Neural progenitor cell (in vitro differentiated cells): ENCODE results near the gene PTPRU. TPM values are rescaled to one million over a fixed set of nuclear protein-coding genes. Genes with fewer than 3 reads are reported as not detected.
A peak's percentile ranks its signal among the peaks of the same experiment; 100 is the strongest.

ENCODE experiments used
- DNase-seq: peaks from one replicate; pipeline ENCODE4 v3.0.0-alpha.2; 2016; ENCODE audit warnings: low spot score
- H2AFZ ChIP-seq: fragments of 200-600 bp; sonication (generic); replicated peaks from 2 replicates; pipeline ENCODE4 v1.6.1; 2016; ENCODE audit warnings: antibody characterized with exemption
- H3F3A ChIP-seq: fragments of 200-600 bp; sonication (generic); 2 replicates; pipeline ENCODE4 v1.6.1; 2016; ENCODE audit warnings: antibody characterized with exemption, low read depth
- H3K27ac ChIP-seq: fragments of 200-600 bp; sonication (generic); 2 replicates; pipeline ENCODE4 v1.5.1; 2016; ENCODE audit warnings: mild to moderate bottlenecking
- H3K27me3 ChIP-seq: fragments of 200-600 bp; sonication (generic); 2 replicates; pipeline ENCODE4 v1.6.1; 2016; ENCODE audit warnings: mild to moderate bottlenecking, moderate library complexity
- H3K36me3 ChIP-seq: fragments of 200-600 bp; sonication (generic); 2 replicates; pipeline ENCODE4 v1.5.1; 2016
- H3K4me1 ChIP-seq: fragments of 200-600 bp; sonication (generic); 2 replicates; pipeline ENCODE4 v1.6.1; 2016; ENCODE audit warnings: mixed run types
- H3K4me2 ChIP-seq: fragments of 200-600 bp; sonication (generic); 2 replicates; pipeline ENCODE4 v1.6.1; 2016
- H3K4me3 ChIP-seq: fragments of 200-600 bp; sonication (generic); 2 replicates; pipeline ENCODE4 v1.5.1; 2016
- H3K79me2 ChIP-seq: fragments of 200-600 bp; sonication (generic); 2 replicates; pipeline ENCODE4 v1.6.1; 2016; ENCODE audit warnings: low read depth
- H3K9ac ChIP-seq: fragments of 200-600 bp; sonication (generic); 2 replicates; pipeline ENCODE4 v1.6.1; 2016
- H3K9me3 ChIP-seq: fragments of 200-600 bp; sonication (generic); 2 replicates; pipeline ENCODE4 v1.5.1; 2016; ENCODE audit warnings: low read depth
- H4K20me1 ChIP-seq: fragments of 200-600 bp; sonication (generic); 2 replicates; pipeline ENCODE4 v1.6.1; 2016; ENCODE audit warnings: low read depth
- H3K27ac Mint-ChIP-seq: 3 replicates; pipeline ENCODE4 v1.8.0; 2021; ENCODE audit warnings: mixed read lengths
- H3K27me3 Mint-ChIP-seq: 2 replicates; pipeline ENCODE4 v1.8.0; 2022; ENCODE audit warnings: low read depth, mild to moderate bottlenecking, inconsistent platforms, moderate library complexity, mixed read lengths; ENCODE audit not compliant: insufficient read depth
- H3K36me3 Mint-ChIP-seq: 3 replicates; pipeline ENCODE4 v1.8.0; 2021; ENCODE audit warnings: mixed read lengths
- H3K4me1 Mint-ChIP-seq: 3 replicates; pipeline ENCODE4 v1.8.0; 2021; ENCODE audit warnings: mixed read lengths
- H3K4me3 Mint-ChIP-seq: 3 replicates; pipeline ENCODE4 v1.8.0; 2021; ENCODE audit warnings: mild to moderate bottlenecking, moderate library complexity, mixed read lengths
- H3K9me3 Mint-ChIP-seq: 3 replicates; pipeline ENCODE4 v1.8.0; 2020; ENCODE audit warnings: mixed read lengths
- EZH2 ChIP-seq: fragments of 200-600 bp; sonication (generic); IDR thresholded peaks from 2 replicates; pipeline ENCODE4 v1.6.1; 2017; ENCODE audit warnings: antibody characterized with exemption, mild to moderate bottlenecking, moderate library complexity
- EZH2phosphoT487 ChIP-seq: fragments of 200-600 bp; sonication (generic); IDR thresholded peaks from 2 replicates; pipeline ENCODE4 v1.6.1; 2017; ENCODE audit warnings: antibody characterized with exemption
- total RNA-seq: library from RNA; depleted of rRNA; stranded (reverse); fragments of >200 nt; gene quantifications from 2 replicates; pipeline ENCODE4 v1.2.3, GENCODE V29; 2015; ENCODE audit warnings: low replicate concordance
- TF ChIP-seq, protein P1 (sequence below): fragments of 200-600 bp; sonication (generic); IDR thresholded peaks from 2 replicates; pipeline ENCODE4 v1.5.1; 2017; ENCODE audit warnings: antibody characterized with exemption, mild to moderate bottlenecking

PTPRU gene
- total RNA-seq, 1 donor from 2014 or later, result 29.5 TPM

DNA sequence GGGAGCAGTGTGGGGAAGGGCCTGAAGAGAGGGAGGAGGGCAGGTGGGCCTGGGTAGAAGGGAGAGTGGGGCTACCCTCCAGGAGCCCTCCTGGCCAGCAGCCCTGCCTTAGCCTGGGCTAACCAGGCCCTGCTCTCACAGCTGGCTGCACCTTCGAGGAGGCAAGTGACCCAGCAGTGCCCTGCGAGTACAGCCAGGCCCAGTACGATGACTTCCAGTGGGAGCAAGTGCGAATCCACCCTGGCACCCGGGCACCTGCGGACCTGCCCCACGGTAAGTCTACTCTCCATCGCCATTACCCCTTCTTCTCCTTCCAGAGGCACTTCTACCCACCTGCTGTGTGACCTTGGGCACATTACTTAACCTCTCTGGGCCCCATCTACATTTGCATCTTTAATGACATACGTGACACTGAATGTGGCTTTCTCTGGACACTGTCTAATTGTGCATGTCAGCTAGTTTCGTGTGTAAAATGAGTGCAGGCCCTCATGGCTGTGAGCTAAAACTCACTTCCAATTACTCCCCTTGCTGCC, 18.9 kb downstream of the PTPRU start:
- peaks cover 56% of the 10 kb centered on the region for H3K4me1 Mint-ChIP-seq

DNA sequence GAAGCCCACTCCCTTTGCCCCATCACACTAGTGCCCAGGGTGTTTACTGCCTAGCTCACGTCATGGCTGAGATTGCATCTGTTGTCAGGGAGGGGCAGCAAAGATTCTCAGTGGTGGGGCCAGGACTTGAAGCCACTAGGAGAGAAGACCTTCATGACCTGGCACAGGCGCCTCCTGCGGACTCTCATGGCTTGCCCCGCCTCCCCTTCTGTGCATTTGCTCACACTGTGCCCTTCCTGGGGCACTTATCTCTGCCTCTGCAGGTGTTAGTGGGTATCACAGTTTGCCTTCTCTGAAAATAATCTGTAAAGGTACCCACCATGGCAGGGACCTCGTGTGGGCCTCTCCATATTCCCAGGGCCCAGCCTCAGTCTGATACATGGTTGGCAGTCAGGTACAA, 20.1 kb downstream of the PTPRU start:
- peak overlapping the region; percentile 45 for H3K4me2 ChIP-seq
- peaks cover 26% of the 10 kb centered on the region for H3F3A ChIP-seq
- peaks cover 38% of the 10 kb centered on the region for H3K27me3 ChIP-seq
- H3K36me3 ChIP-seq, result no peaks in the 10 kb centered on the region
- H3K27ac ChIP-seq, result no peak overlapping the region
- H3K9ac ChIP-seq, result no peak overlapping the region
- Mint-ChIP-seq H3K9me3 (no peaks in the 10 kb centered on the region), H3K27me3 (peaks cover 15% of the 10 kb centered on the region), H3K27ac (peak overlapping the region; percentile 30), H3K4me3 (no peak overlapping the region), H3K4me1 (peaks cover 46% of the 10 kb centered on the region), H3K36me3 (no peaks in the 10 kb centered on the region)
- H3K4me1 ChIP-seq, result peaks cover 31% of the 10 kb centered on the region
- no peaks in the 10 kb centered on the region for H4K20me1 ChIP-seq
- no peaks in the 10 kb centered on the region for H3K9me3 ChIP-seq
- TF ChIP-seq, protein P1, sequence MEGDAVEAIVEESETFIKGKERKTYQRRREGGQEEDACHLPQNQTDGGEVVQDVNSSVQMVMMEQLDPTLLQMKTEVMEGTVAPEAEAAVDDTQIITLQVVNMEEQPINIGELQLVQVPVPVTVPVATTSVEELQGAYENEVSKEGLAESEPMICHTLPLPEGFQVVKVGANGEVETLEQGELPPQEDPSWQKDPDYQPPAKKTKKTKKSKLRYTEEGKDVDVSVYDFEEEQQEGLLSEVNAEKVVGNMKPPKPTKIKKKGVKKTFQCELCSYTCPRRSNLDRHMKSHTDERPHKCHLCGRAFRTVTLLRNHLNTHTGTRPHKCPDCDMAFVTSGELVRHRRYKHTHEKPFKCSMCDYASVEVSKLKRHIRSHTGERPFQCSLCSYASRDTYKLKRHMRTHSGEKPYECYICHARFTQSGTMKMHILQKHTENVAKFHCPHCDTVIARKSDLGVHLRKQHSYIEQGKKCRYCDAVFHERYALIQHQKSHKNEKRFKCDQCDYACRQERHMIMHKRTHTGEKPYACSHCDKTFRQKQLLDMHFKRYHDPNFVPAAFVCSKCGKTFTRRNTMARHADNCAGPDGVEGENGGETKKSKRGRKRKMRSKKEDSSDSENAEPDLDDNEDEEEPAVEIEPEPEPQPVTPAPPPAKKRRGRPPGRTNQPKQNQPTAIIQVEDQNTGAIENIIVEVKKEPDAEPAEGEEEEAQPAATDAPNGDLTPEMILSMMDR, result peak; percentile 25
- TF ChIP-seq EZH2phosphoT487 (no peak), EZH2 (no peak)
- no peak overlapping the region for H3K4me3 ChIP-seq
- peak; percentile 30 for DNase-seq
- H3K79me2 ChIP-seq, result peaks cover under 1% of the 10 kb centered on the region
- no peak overlapping the region for H2AFZ ChIP-seq

More for the DNA sequence above, 18.9 kb downstream of the PTPRU start:
- Histone ChIP-seq H3F3A (peaks cover 26% of the 10 kb centered on the region), H3K4me3 (no peak overlapping the region), H4K20me1 (peaks cover 6% of the 10 kb centered on the region), H3K4me1 (peaks cover 39% of the 10 kb centered on the region), H2AFZ (no peak overlapping the region), H3K27ac (no peak overlapping the region), H3K79me2 (peaks cover 11% of the 10 kb centered on the region), H3K36me3 (no peaks in the 10 kb centered on the region), H3K4me2 (no peak overlapping the region), H3K9ac (no peak overlapping the region), H3K9me3 (no peaks in the 10 kb centered on the region), H3K27me3 (peaks cover 27% of the 10 kb centered on the region)
- no peak overlapping the region for H3K4me3 Mint-ChIP-seq
- peaks cover 17% of the 10 kb centered on the region for H3K27me3 Mint-ChIP-seq
- TF ChIP-seq EZH2phosphoT487, result no peak
- TF ChIP-seq, protein P1, result no peak
- H3K27ac Mint-ChIP-seq, result no peak overlapping the region
- DNase-seq, result no peak
- H3K9me3 Mint-ChIP-seq, result no peaks in the 10 kb centered on the region
- H3K36me3 Mint-ChIP-seq, result no peaks in the 10 kb centered on the region

DNA sequence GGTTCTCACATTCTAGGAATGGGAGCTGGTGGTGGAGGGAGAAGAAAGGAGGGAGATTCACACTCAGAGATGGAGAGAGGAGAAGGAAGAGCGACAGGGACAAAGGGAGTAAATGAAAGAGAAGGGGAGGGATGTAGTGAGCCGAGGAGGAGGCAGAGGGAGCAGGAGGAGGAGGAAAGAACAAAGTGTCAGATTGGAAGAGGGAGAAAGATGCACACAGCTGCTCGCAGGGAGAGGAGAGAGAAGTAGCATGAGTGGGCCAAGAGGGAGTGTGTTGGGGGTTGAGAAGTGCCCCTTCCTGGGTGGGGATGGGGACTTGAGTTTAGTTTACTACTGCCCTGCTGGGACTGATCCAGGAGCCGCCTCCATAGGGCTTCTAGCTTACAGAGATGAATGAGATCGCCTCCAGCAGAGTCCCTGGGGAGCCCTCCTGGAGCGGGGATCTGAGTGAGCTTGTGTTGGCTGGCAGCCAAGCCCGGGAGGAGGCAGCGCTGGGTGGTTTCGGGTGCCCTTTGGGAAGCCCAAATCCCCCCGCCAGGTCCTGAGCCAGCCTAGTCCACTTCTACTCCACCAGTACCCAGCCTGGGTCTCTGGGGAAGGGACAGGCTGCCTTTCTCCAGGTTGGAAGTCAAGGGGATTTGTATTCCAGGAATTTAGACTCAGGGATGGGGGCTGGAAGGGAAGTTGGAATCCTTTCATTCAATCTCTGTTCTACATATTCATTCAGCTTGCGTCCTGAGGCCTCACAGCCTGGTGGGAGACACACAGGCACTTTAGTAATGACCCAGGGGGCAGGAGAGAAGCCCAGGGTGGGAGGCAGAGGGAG, 20.9 kb downstream of the PTPRU start:
- Mint-ChIP-seq H3K27ac (peak overlapping the region; percentile 30), H3K4me3 (peak overlapping the region; percentile 16), H3K4me1 (peaks cover 43% of the 10 kb centered on the region), H3K9me3 (no peaks in the 10 kb centered on the region), H3K36me3 (no peaks in the 10 kb centered on the region), H3K27me3 (peaks cover 15% of the 10 kb centered on the region)
- H2AFZ ChIP-seq, result peak overlapping the region; percentile 41
- TF ChIP-seq EZH2phosphoT487 (no peak), EZH2 (no peak)
- TF ChIP-seq, protein P1, result no peak
- no peak overlapping the region for H3K4me3 ChIP-seq
- no peak overlapping the region for H3K9ac ChIP-seq
- H4K20me1 ChIP-seq, result no peaks in the 10 kb centered on the region
- H3K27ac ChIP-seq, result no peak overlapping the region
- H3F3A ChIP-seq, result peaks cover 26% of the 10 kb centered on the region
- peaks cover 31% of the 10 kb centered on the region for H3K4me1 ChIP-seq
- peak; percentile 27 for DNase-seq
- H3K9me3 ChIP-seq, result no peaks in the 10 kb centered on the region
- H3K79me2 ChIP-seq, result no peaks in the 10 kb centered on the region
- no peaks in the 10 kb centered on the region for H3K36me3 ChIP-seq
- H3K27me3 ChIP-seq, result peaks cover 38% of the 10 kb centered on the region
- H3K4me2 ChIP-seq, result peak overlapping the region; percentile 45
